Measurements from ENCODE around the gene BICRA. TPM values are rescaled to one million over a fixed set of nuclear protein-coding genes. Genes with fewer than 3 reads are reported as not detected.
"Not testable (repeated sequence)": the region's sequence is repeated elsewhere in the genome, so short reads cannot be mapped to it uniquely, and the experiment has no call there.

Gene BICRA
- polyA plus RNA-seq, 1 donor (not counting 4 experiments of a cell fraction or from before 2014, with no cell fraction given), result 0.42 TPM

GRCh38 chr19:47716270-47716937 is 107.5 kb downstream of the BICRA start:
- Histone ChIP-seq H3K9me3 (ENCODE audit: control insufficient read depth, low read depth, low read length) (no peaks in the 10 kb centered on the region), H3K36me3 (ENCODE audit: control insufficient read depth in 2 of 2, extremely low read depth in 1 of 2, insufficient read depth in 2 of 2, low read length in 2 of 2) (peaks cover 22 to 33% of the 10 kb centered on the region in 2 experiments), H3K27ac (ENCODE audit: control insufficient read depth, insufficient read depth, low read length) (no peak overlapping the region), H2AFZ (ENCODE audit: control insufficient read depth, low read length) (no peak overlapping the region), H3K4me2 (ENCODE audit: control insufficient read depth, extremely low read depth, insufficient read depth, low read depth, low read length) (no peak overlapping the region), H3K79me2 (ENCODE audit: control insufficient read depth, insufficient read depth, low read length) (peaks cover 58% of the 10 kb centered on the region), H3K4me1 (ENCODE audit: control insufficient read depth, extremely low read depth, insufficient read depth, low read length) (peaks cover 21% of the 10 kb centered on the region), H4K20me1 (ENCODE audit: control insufficient read depth, extremely low read depth, insufficient read depth, low read length) (peaks cover 3% of the 10 kb centered on the region), H3K4me3 (ENCODE audit: control insufficient read depth in 2 of 3, extremely low read depth in 1 of 3, insufficient read depth in 2 of 3, low read depth in 1 of 3, low read length in 3 of 3) (no peak overlapping the region), H3K9me1 (ENCODE audit: control insufficient read depth, extremely low read depth, insufficient read depth, low read length) (peaks cover 2% of the 10 kb centered on the region), H3K27me3 (ENCODE audit: control insufficient read depth, extremely low read depth, insufficient read depth, low read length) (no peaks in the 10 kb centered on the region), H3K9ac (ENCODE audit: control insufficient read depth, extremely low read depth, insufficient read depth, low read length) (no peak overlapping the region)
- TF ChIP-seq EZH2 (IDR thresholded peaks at IDR 0.05; ENCODE audit: low read length), result no peak
- no peak for FAIRE-seq
- dilution Hi-C loops (cut with MboI; ENCODE audit: extremely low pct_ligation_motif_present, low sequenced_read_pairs), result no loop called here
- no peak for DNase-seq (ENCODE audit: low read depth, low spot score)

GRCh38 chr19:47718415-47719046 is 109.6 kb downstream of the BICRA start:
- Histone ChIP-seq H3K4me1 (ENCODE audit: control insufficient read depth, extremely low read depth, insufficient read depth, low read length) (peaks cover 35% of the 10 kb centered on the region), H3K9ac (ENCODE audit: control insufficient read depth, extremely low read depth, insufficient read depth, low read length) (peak overlapping the region; percentile 67), H3K27ac (ENCODE audit: control insufficient read depth, insufficient read depth, low read length) (peak overlapping the region; percentile 78), H3K4me3 (ENCODE audit: control insufficient read depth in 2 of 3, extremely low read depth in 1 of 3, insufficient read depth in 2 of 3, low read depth in 1 of 3, low read length in 3 of 3) (peak overlapping the region in 2 of 3 experiments; percentile 17 to 29), H3K36me3 (ENCODE audit: control insufficient read depth in 2 of 2, extremely low read depth in 1 of 2, insufficient read depth in 2 of 2, low read length in 2 of 2) (peaks cover 23 to 36% of the 10 kb centered on the region in 2 experiments), H3K79me2 (ENCODE audit: control insufficient read depth, insufficient read depth, low read length) (peaks cover 52% of the 10 kb centered on the region), H3K4me2 (ENCODE audit: control insufficient read depth, extremely low read depth, insufficient read depth, low read depth, low read length) (peak overlapping the region; percentile 68)
- H3K27me3 ChIP-seq (ENCODE audit: control insufficient read depth, extremely low read depth, insufficient read depth, low read length); DNase-seq (ENCODE audit: low read depth, low spot score); FAIRE-seq; H2AFZ ChIP-seq (ENCODE audit: control insufficient read depth, low read length); H4K20me1 ChIP-seq (ENCODE audit: control insufficient read depth, extremely low read depth, insufficient read depth, low read length); H3K9me1 ChIP-seq (ENCODE audit: control insufficient read depth, extremely low read depth, insufficient read depth, low read length); dilution Hi-C loops (cut with MboI; ENCODE audit: extremely low pct_ligation_motif_present, low sequenced_read_pairs); H3K9me3 ChIP-seq (ENCODE audit: control insufficient read depth, low read depth, low read length): not testable (repeated sequence)

DNA sequence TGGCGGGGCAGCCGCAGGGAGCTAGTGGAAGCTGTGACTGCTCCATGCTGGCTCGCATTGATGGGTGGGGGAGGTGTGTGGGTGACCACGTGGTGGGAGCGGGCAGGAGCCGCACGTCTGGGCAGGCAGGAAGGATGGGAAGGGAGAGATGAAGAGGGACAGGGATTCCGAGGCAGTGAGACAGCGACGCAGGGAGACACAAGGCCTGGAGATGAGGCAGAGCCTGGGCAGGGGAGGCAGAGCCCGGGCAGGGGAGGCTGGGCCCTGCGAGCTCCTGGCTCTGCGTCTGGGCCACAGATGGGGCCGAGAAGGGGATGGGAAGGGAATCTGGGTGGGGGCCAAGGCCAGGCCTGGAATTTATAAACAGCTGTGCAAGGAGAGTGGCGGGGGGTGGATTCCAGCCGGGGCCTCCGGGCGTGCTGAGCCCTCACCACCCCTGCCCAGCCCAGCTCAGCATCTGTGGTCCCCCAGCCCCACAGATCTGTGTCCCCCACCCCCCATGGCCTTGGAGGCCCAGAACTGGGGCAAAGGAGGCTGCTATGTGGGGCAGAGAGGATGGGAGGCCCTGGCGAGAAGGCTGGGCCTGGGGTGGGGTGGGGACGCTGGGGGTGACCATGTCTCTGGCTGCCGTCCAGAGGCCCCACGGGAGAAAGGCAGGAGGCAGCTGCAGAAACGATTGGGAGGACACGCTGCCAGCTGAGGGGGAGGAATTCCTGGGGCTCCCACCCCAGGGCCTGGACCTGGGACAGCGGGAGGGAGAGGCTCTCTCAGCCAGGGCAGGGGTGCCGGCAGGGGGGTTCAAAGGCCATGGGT is 110.3 kb downstream of the BICRA start:
- Histone ChIP-seq H3K79me2 (ENCODE audit: control insufficient read depth, insufficient read depth, low read length) (peaks cover 45% of the 10 kb centered on the region), H3K27me3 (ENCODE audit: control insufficient read depth, extremely low read depth, insufficient read depth, low read length) (no peaks in the 10 kb centered on the region), H3K9me1 (ENCODE audit: control insufficient read depth, extremely low read depth, insufficient read depth, low read length) (peaks cover 2% of the 10 kb centered on the region), H3K4me3 (ENCODE audit: control insufficient read depth in 2 of 3, extremely low read depth in 1 of 3, insufficient read depth in 2 of 3, low read depth in 1 of 3, low read length in 3 of 3) (peak overlapping the region in 2 of 3 experiments; percentile 29 to 55), H2AFZ (ENCODE audit: control insufficient read depth, low read length) (no peak overlapping the region), H4K20me1 (ENCODE audit: control insufficient read depth, extremely low read depth, insufficient read depth, low read length) (peaks cover 3% of the 10 kb centered on the region), H3K4me2 (ENCODE audit: control insufficient read depth, extremely low read depth, insufficient read depth, low read depth, low read length) (peak overlapping the region; percentile 68), H3K9ac (ENCODE audit: control insufficient read depth, extremely low read depth, insufficient read depth, low read length) (peak overlapping the region; percentile 67), H3K36me3 (ENCODE audit: control insufficient read depth in 2 of 2, extremely low read depth in 1 of 2, insufficient read depth in 2 of 2, low read length in 2 of 2) (peaks cover 23 to 40% of the 10 kb centered on the region in 2 experiments), H3K27ac (ENCODE audit: control insufficient read depth, insufficient read depth, low read length) (peak overlapping the region; percentile 78), H3K9me3 (ENCODE audit: control insufficient read depth, low read depth, low read length) (no peaks in the 10 kb centered on the region), H3K4me1 (ENCODE audit: control insufficient read depth, extremely low read depth, insufficient read depth, low read length) (peaks cover 42% of the 10 kb centered on the region)
- peak; percentile 92 for DNase-seq (ENCODE audit: low read depth, low spot score)
- peak; percentile 89 for FAIRE-seq
- no peak for TF ChIP-seq CTCF (optimal IDR thresholded peaks at IDR 0.05 in 1 of 3, IDR thresholded peaks at IDR 0.05 in 1 of 3, conservative IDR thresholded peaks at IDR 0.05 in 1 of 3; ENCODE audit: extremely low read depth in 1 of 3, insufficient read depth in 2 of 3, low read length in 3 of 3)
- TF ChIP-seq EZH2 (IDR thresholded peaks at IDR 0.05; ENCODE audit: low read length), result no peak
- dilution Hi-C loops (cut with MboI; ENCODE audit: extremely low pct_ligation_motif_present, low sequenced_read_pairs), result no loop called here

All from keratinocyte (primary cell).